HepG2 (cell line): ENCODE measurements around the gene LHB. TPM values are rescaled to one million over a fixed set of nuclear protein-coding genes. Genes with fewer than 3 reads are reported as not detected.
A peak's percentile ranks its signal among the peaks of the same experiment; 100 is the strongest.

Experiments
- ATAC-seq: fragments of 200-7000 bp; cut with Tn5 transposase; 3 replicates; pipeline ENCODE4 v1.9.1; 2020; ENCODE audit warnings: mild to moderate bottlenecking, moderate library complexity
- BruUV-seq: library from RNA; stranded (reverse); fragments of 400-500 nt; replicated peaks from 2 replicates; lab custom pipeline; 2021; lab: Mats Ljungman, UMichigan
- CTCF ChIA-PET: fragments of 300-600 bp; formaldehyde crosslinking; extraction: SDS; loops from one replicate; lab custom pipeline; 2021; ENCODE audit warnings: low total read pairs, inconsistent platforms, low intra/inter-chr PET ratio; lab: Yijun Ruan, JAX
- POLR2A ChIA-PET: fragments of 350-600 bp; sonication (Branson Sonifier 250); formaldehyde crosslinking; loops from one replicate; lab custom pipeline; 2020; ENCODE audit warnings: antibody characterized with exemption, inconsistent platforms; lab: Yijun Ruan, JAX
- DNase-seq: peaks from one replicate; pipeline ENCODE4 v3.0.0-alpha.2; 2015; ENCODE audit warnings: low spot score
- FAIRE-seq: peaks from 3 replicates; lab custom pipeline; 2011; peaks lifted over from hg19 to GRCh38; lab: Jason Lieb, UNC
- H2AFZ ChIP-seq: one replicate; pipeline ENCODE4 v1.6.1; 2011; ENCODE audit warnings: low read length, inconsistent platforms
- H3K27ac ChIP-seq: fragments of 300-600 bp; 3 replicates; pipeline ENCODE4 v1.8.0; 2011; ENCODE audit warnings: mixed run types, mild to moderate bottlenecking, mixed read lengths, low read length, inconsistent platforms; ENCODE audit not compliant: insufficient read depth; ENCODE audit errors: extremely low read length
- H3K27me3 ChIP-seq, 2 experiments: fragments of 200-600 bp in 1 of 2; 2 replicates in 1 of 2; 3 replicates in 1 of 2; pipeline versions ENCODE4 v1.6.0 to v1.8.0; 2011; ENCODE audit warnings: low read length in 2 of 2, mild to moderate bottlenecking in 2 of 2, moderate library complexity in 2 of 2, inconsistent platforms in 1 of 2; ENCODE audit not compliant: insufficient read depth in 2 of 2, control insufficient read depth in 1 of 2
- H3K36me3 ChIP-seq, 2 experiments: fragments of 200-600 bp in 1 of 2; replicated peaks in 1 of 2; 2 replicates in 1 of 2; 3 replicates in 1 of 2; pipeline versions ENCODE4 v1.5.1 to v1.8.0; 2011; ENCODE audit warnings: low read length in 2 of 2, inconsistent platforms in 1 of 2; ENCODE audit not compliant: insufficient read depth in 2 of 2, control insufficient read depth in 1 of 2
- H3K4me1 ChIP-seq: 2 replicates; pipeline ENCODE4 v1.5.1; 2012; ENCODE audit warnings: low read length, inconsistent platforms; ENCODE audit not compliant: insufficient read depth
- H3K4me2 ChIP-seq: 2 replicates; pipeline ENCODE4 v1.6.0; 2011; ENCODE audit warnings: low read depth, low read length, inconsistent platforms
- H3K4me3 ChIP-seq, 3 experiments: fragments of 200-600 bp in 1 of 3; sonication (generic), shearing (Covaris generic) in 1 of 3; replicated peaks in 1 of 3; 2 replicates each; pipeline ENCODE4 v1.5.1; 2011 to 2016; ENCODE audit warnings: low read length in 3 of 3, inconsistent platforms in 2 of 3, low read depth in 2 of 3, mild to moderate bottlenecking in 2 of 3, control low read depth in 1 of 3, mixed read lengths in 1 of 3; ENCODE audit not compliant: insufficient read depth in 1 of 3
- H3K79me2 ChIP-seq: one replicate; pipeline ENCODE4 v1.6.1; 2011; ENCODE audit warnings: low read length, inconsistent platforms; ENCODE audit not compliant: insufficient read depth
- H3K9ac ChIP-seq: 2 replicates; pipeline ENCODE4 v1.6.0; 2011; ENCODE audit warnings: mild to moderate bottlenecking, low read depth, low read length, inconsistent platforms; ENCODE audit not compliant: insufficient read depth
- H3K9me3 ChIP-seq: 2 replicates; pipeline ENCODE4 v1.5.1; 2012; ENCODE audit warnings: mild to moderate bottlenecking, low read length
- H4K20me1 ChIP-seq: 2 replicates; pipeline ENCODE4 v1.6.0; 2011; ENCODE audit warnings: inconsistent platforms, mild to moderate bottlenecking, low read length, moderate library complexity; ENCODE audit not compliant: insufficient read depth
- DBP ChIP-seq: sonication (generic); formaldehyde crosslinking; IDR thresholded peaks from 2 replicates; pipeline ENCODE4 v1.4.0; 2020; ENCODE audit warnings: missing genetic modification reagents; ENCODE audit errors: not compliant biosample characterization
- KLF12 ChIP-seq: sonication (generic); formaldehyde crosslinking; IDR thresholded peaks from 2 replicates; pipeline ENCODE4 v1.4.0; 2020; ENCODE audit warnings: missing genetic modification reagents, borderline replicate concordance
- KLF13 ChIP-seq: sonication (generic); formaldehyde crosslinking; IDR thresholded peaks from 2 replicates; pipeline ENCODE4 v1.4.0; 2020; ENCODE audit warnings: mild to moderate bottlenecking, missing genetic modification reagents
- PAX8 ChIP-seq: sonication (generic); formaldehyde crosslinking; IDR thresholded peaks from 2 replicates; pipeline ENCODE4 v1.8.0; 2022; ENCODE audit warnings: mild to moderate bottlenecking, missing genetic modification reagents, borderline replicate concordance
- PHF20 ChIP-seq: sonication (generic); formaldehyde crosslinking; IDR thresholded peaks from 2 replicates; pipeline ENCODE4 v1.5.0; 2020; ENCODE audit warnings: mild to moderate bottlenecking, missing genetic modification reagents
- PHF8 ChIP-seq: sonication (generic); formaldehyde crosslinking; IDR thresholded peaks from 2 replicates; pipeline ENCODE4 v1.5.0; 2020; ENCODE audit warnings: missing genetic modification reagents
- SCMH1 ChIP-seq: sonication (generic); formaldehyde crosslinking; IDR thresholded peaks from 2 replicates; pipeline ENCODE4 v1.9.0; 2021; ENCODE audit warnings: missing genetic modification reagents, mild to moderate bottlenecking, borderline replicate concordance
- SMAD1 ChIP-seq: sonication (generic); formaldehyde crosslinking; IDR thresholded peaks from 2 replicates; pipeline ENCODE4 v1.4.0; 2020; ENCODE audit warnings: missing genetic modification reagents, low read depth, mild to moderate bottlenecking, borderline replicate concordance
- SRSF1 ChIP-seq: fragments of 200-400 bp; formaldehyde crosslinking; optimal IDR thresholded peaks from 2 replicates; pipeline ENCODE3; 2017; ENCODE audit warnings: mild to moderate bottlenecking, low read depth, low read length, moderate library complexity
- TBX3 ChIP-seq: fragments of 450-650 bp; IDR thresholded peaks from 2 replicates; pipeline ENCODE4 v1.6.1; 2017; ENCODE audit warnings: antibody characterized with exemption, mild to moderate bottlenecking, inconsistent platforms, borderline replicate concordance
- ZNF263 ChIP-seq: sonication (generic); formaldehyde crosslinking; IDR thresholded peaks from 2 replicates; pipeline ENCODE4 v1.4.0; 2020; ENCODE audit warnings: missing genetic modification reagents
- ZNF547 ChIP-seq: sonication (generic); formaldehyde crosslinking; IDR thresholded peaks from 2 replicates; pipeline ENCODE4 v1.5.1; 2020; ENCODE audit warnings: mild to moderate bottlenecking, missing genetic modification reagents
- ZNF556 ChIP-seq: sonication (generic); formaldehyde crosslinking; IDR thresholded peaks from 2 replicates; pipeline ENCODE4 v1.4.0; 2020; ENCODE audit warnings: mild to moderate bottlenecking, missing genetic modification reagents, borderline replicate concordance
- ZNF607 ChIP-seq: sonication (generic); formaldehyde crosslinking; IDR thresholded peaks from 2 replicates; pipeline ENCODE4 v1.5.1; 2020; ENCODE audit warnings: missing genetic modification reagents, mild to moderate bottlenecking, borderline replicate concordance
- ZNF709 ChIP-seq: sonication (generic); formaldehyde crosslinking; IDR thresholded peaks from 2 replicates; pipeline ENCODE4 v1.5.0; 2020; ENCODE audit warnings: mild to moderate bottlenecking, missing genetic modification reagents
- ZNF747 ChIP-seq: sonication (generic); formaldehyde crosslinking; IDR thresholded peaks from 2 replicates; pipeline ENCODE4 v1.8.1; 2023; ENCODE audit warnings: missing genetic modification reagents, mild to moderate bottlenecking, borderline replicate concordance
- ZNF782 ChIP-seq: sonication (generic); formaldehyde crosslinking; IDR thresholded peaks from 2 replicates; pipeline ENCODE4 v1.4.0; 2020; ENCODE audit warnings: missing genetic modification reagents, mild to moderate bottlenecking, borderline replicate concordance
- ZNF839 ChIP-seq: sonication (generic); formaldehyde crosslinking; IDR thresholded peaks from 2 replicates; pipeline ENCODE4 v1.4.0; 2020; ENCODE audit warnings: missing genetic modification reagents, mild to moderate bottlenecking, borderline replicate concordance
- ZSCAN22 ChIP-seq: sonication (generic); formaldehyde crosslinking; IDR thresholded peaks from 2 replicates; pipeline ENCODE4 v1.4.0; 2020; ENCODE audit warnings: mild to moderate bottlenecking, missing genetic modification reagents
- WGBS: methylation state at CpG from one replicate; pipeline ENCODE4 v1.1.6; 2017; ENCODE audit warnings: low lambda C conversion rate; 5-methylcytosine and 5-hydroxymethylcytosine counted together
- in situ Hi-C: cut with HindIII; loops from 2 replicates; pipeline ENCODE4 v1.10.0; 2017; ENCODE audit warnings: low pct_unique_long_range_greater_than_20kb; ENCODE audit not compliant: extremely low pct_ligation_motif_present
- intact Hi-C: fragments of 100-400 bp; cut with micrococcal nuclease; formaldehyde crosslinking; loops from one replicate; pipeline ENCODE4 v1.10.0; 2022; ENCODE audit not compliant: unreplicated experiment
- polyA plus RNA-seq, 8 experiments: library from polyadenylated mRNA; depleted of rRNA in 3 of 8; stranded (reverse) in 7 of 8; unstranded in 1 of 8; fragments of >200 nt; fragmentation: Illumina TruSeq in 4 of 8; extraction: Trizol in 4 of 8; gene quantifications; 2 replicates each; pipeline versions ENCODE4 v1.2.1 to v1.2.3, GENCODE V29; 2011 to 2016; ENCODE audit warnings: low read depth in 4 of 8, missing spikeins in 1 of 8, mixed read lengths in 1 of 8; ENCODE audit not compliant: insufficient read depth in 1 of 8
- total RNA-seq, 5 experiments: library from RNA; depleted of rRNA; stranded (reverse); fragments of >200 nt; fragmentation: Illumina TruSeq; extraction: Trizol; gene quantifications; 2 replicates each; pipeline ENCODE4 v1.2.3, GENCODE V29; 2016; ENCODE audit warnings: low read depth in 1 of 5
- TF ChIP-seq, protein P1 (sequence below): sonication (generic); formaldehyde crosslinking; IDR thresholded peaks from 2 replicates; pipeline ENCODE4 v1.8.1; 2023; ENCODE audit warnings: mild to moderate bottlenecking, moderate library complexity, missing genetic modification reagents

LHB gene
- total and polyA plus RNA-seq, 2 of the 13 experiments (the other 11 are each of a cell fraction or from before 2014, with no cell fraction given), result not detected

DNA sequence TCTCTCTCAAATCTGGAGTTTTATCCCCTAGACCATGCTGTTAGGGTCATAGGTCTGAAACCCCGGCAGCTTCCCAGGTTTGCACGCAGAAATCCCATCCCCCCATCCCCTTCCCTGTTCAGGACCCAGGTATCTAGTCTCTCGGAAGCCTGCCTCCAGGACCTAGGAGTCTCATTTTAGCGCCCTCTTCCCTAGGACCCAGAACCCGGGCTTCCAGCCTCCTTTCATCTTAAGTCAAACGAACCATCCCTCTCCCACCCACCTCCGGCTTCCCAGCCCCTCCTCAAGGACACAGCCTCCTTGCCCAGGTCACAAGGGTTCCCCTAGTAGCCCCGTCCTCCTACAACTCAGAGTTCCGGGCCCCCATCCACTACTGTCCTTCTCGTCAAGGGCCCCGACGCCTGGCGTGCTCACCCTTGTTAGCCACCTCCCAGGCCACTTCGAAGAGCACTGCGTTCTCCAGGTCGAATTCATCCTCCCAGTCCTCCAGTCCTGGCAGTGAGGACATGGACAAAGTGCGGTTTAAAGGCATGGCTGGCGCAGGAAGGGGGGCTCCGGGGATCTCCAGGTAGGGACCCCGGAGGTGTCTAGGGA, 24.2 kb downstream of the LHB start:
- BruUV-seq, result TSS peak; percentile 55
- POLR2A ChIA-PET, result interaction anchor here (0.9 to 3.7 kb wide), 23 partner anchors 8 to 684 kb away, joined by 3 to 57 read pairs (median 9); partner anchors contain the start of genes BAX, FTL, NUCB1 and PPP1R15A
- TF ChIP-seq ZNF747, result peak; percentile 35; the same call in 1 of the 2 replicates
- 0 out of 2 replicates have a peak, but pooled peaks have one; percentile 60 for TF ChIP-seq KLF13 (CRISPR knock-in tag)
- no peak for TF ChIP-seq ZNF709 (CRISPR knock-in tag)
- TF ChIP-seq ZNF839 (CRISPR knock-in tag), result 0 out of 2 replicates have a peak, but pooled peaks have one; percentile 75
- no peak for TF ChIP-seq PHF20
- TF ChIP-seq PAX8 (CRISPR knock-in tag), result no peak
- peak; percentile 19; the same call in 1 of the 2 replicates for TF ChIP-seq ZNF607 (CRISPR knock-in tag)
- TF ChIP-seq KLF12 (CRISPR knock-in tag), result peak; percentile 20; the same call in 1 of the 2 replicates
- no peak for TF ChIP-seq SRSF1
- no peak for TF ChIP-seq ZNF556 (CRISPR knock-in tag)
- TF ChIP-seq ZNF263 (CRISPR knock-in tag), result peak; percentile 13; the same call in 1 of the 2 replicates
- TF ChIP-seq TBX3, result no peak
- no peak for TF ChIP-seq SCMH1
- TF ChIP-seq DBP (CRISPR knock-in tag), result no peak
- peak; percentile 70; the same call in 1 of the 2 replicates for TF ChIP-seq PHF8 (CRISPR knock-in tag)
- no peak for TF ChIP-seq ZSCAN22 (CRISPR knock-in tag)
- TF ChIP-seq, protein P1, sequence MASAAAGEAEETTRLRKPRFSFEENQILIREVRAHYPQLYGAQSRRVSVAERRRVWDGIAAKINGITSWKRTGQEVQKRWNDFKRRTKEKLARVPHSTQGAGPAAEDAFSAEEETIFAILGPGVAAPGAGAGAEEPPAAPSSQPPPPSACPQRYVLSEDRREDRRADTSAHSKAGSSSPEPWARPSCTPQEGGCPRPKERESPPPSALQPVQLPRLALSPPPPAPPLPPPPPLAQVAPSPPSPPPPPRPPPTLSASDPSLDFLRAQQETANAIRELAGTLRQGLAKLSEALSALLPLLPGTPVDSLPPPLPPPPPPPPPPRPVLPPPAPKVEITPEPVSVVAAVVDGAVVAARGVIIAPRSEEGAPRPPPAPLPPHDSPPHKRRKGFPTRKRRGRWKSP (CRISPR knock-in tag), result peak; percentile 59; the same call in 1 of the 2 replicates
- no peak for TF ChIP-seq ZNF547 (CRISPR knock-in tag)
- peak; percentile 47; the same call in 1 of the 2 replicates for TF ChIP-seq SMAD1 (CRISPR knock-in tag)
- no peak for TF ChIP-seq ZNF782 (CRISPR knock-in tag)

More for the DNA sequence above, 24.2 kb downstream of the LHB start:
- Histone ChIP-seq H3K4me1 (peaks cover 39% of the 10 kb centered on the region), H3K27me3 (no peaks in the 10 kb centered on the region; a peak in 1 of 5 replicates), H3K9ac (peak overlapping the region; percentile 85), H2AFZ (peak overlapping the region; percentile 29), H3K4me2 (peak overlapping the region; percentile 93), H3K79me2 (peaks cover 55% of the 10 kb centered on the region), H3K27ac (peak overlapping the region; percentile 78), H3K36me3 (peaks cover 8 to 15% of the 10 kb centered on the region in 2 experiments; a peak in 4 of 5 replicates), H3K9me3 (no peaks in the 10 kb centered on the region), H3K4me3 (peak overlapping the region; percentile 82 to 98 (median 93)), H4K20me1 (no peaks in the 10 kb centered on the region)
- ATAC-seq (peak; percentile 26), DNase-seq (no peak), FAIRE-seq (no peak)
- intact Hi-C loops, result no loop called here
- WGBS, result under 1% methylated on average over 18 of the region's 20 CpGs
- in situ Hi-C loops, result no loop called here
- CTCF ChIA-PET, result no interaction called here
